Upper lobe of left lung (tissue), 4 donors: Measurements from ENCODE around the gene MKI67.

Experiments used
- CTCF ChIP-seq, 6 experiments: fragments of 450-650 bp in 4 of 6; fragments of 200-600 bp in 2 of 6; sonication (generic) in 2 of 6; IDR thresholded peaks; one replicate each; pipeline ENCODE4 v1.5.1; 2016 to 2019; ENCODE audit warnings: antibody characterized with exemption in 6 of 6
- EP300 ChIP-seq, 4 donors: sonication (generic); formaldehyde crosslinking; IDR thresholded peaks; one replicate each; pipeline ENCODE4 v1.5.1; 2017; ENCODE audit warnings: antibody characterized with exemption in 4 of 4, control low read depth in 2 of 4
- POLR2A ChIP-seq, 4 donors: fragments of 450-650 bp; IDR thresholded peaks; one replicate each; pipeline ENCODE4 v1.5.1; 2016 to 2017; ENCODE audit warnings: antibody characterized with exemption in 4 of 4, mild to moderate bottlenecking in 2 of 4
- POLR2AphosphoS5 ChIP-seq, 2 donors: sonication (generic); formaldehyde crosslinking; IDR thresholded peaks; one replicate each; pipeline ENCODE4 v1.5.1; 2017; ENCODE audit warnings: antibody characterized with exemption in 2 of 2

DNA sequence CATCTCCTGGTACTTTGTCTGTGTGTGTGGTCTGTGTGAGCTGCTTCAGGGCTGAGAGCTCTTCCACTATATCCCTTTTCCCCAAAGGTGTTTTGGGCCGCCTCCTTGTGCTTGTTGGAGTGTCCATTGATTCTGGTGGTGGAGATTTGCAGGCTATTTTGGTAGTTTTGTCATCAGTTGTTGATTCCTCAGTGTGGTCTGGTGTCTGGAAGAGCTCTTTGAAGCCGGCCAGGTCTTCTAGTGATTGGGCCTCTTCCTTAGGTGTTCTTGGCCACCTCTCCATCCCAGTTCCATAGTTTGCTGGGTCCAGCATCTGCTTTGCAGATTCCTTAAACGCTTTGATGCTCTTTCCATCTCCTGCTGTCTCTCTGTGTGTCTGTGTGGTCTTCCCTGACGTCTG lies 20.8 kb downstream of the MKI67 start:
- TF ChIP-seq EP300 (IDR thresholded peaks at IDR 0.05) (no peak), CTCF (IDR thresholded peaks at IDR 0.05) (no peak), POLR2AphosphoS5 (IDR thresholded peaks at IDR 0.05) (no peak), POLR2A (IDR thresholded peaks at IDR 0.05) (no peak)
